ENCODE results near the gene TACSTD2. TPM values are rescaled to one million over a fixed set of nuclear protein-coding genes. Genes with fewer than 3 reads are reported as not detected.

Gene TACSTD2
- total RNA-seq, 1 experiment from 2014 or later, result 1.2 TPM

- no peak overlapping the region for H3K4me2 ChIP-seq (ENCODE audit: insufficient read depth, insufficient read length, low read length)
- no peak overlapping the region for H3T11ph ChIP-seq (ENCODE audit: low read length)
- H3K36me3 Mint-ChIP-seq (ENCODE audit: insufficient read depth in 1 of 3, low read depth in 3 of 3), result peaks cover 0 to 4% (median 0%) of the 10 kb centered on the region in 3 experiments; a peak in 1 of 7 replicates
- H2BK5ac ChIP-seq (ENCODE audit: insufficient read length, low read length), result no peak overlapping the region
- no peak overlapping the region for H3K4ac ChIP-seq (ENCODE audit: low read depth, low read length)
- no peak overlapping the region for H2BK120ac ChIP-seq (ENCODE audit: low read depth, low read length, poor library complexity, severe bottlenecking)
- H4K20me1 ChIP-seq (ENCODE audit: control insufficient read depth, insufficient read depth, insufficient read length), result no peaks in the 10 kb centered on the region
- H3K27ac ChIP-seq (ENCODE audit: insufficient read length, low read depth, low read length), result no peak overlapping the region
- no peaks in the 10 kb centered on the region for H3K9me3 ChIP-seq (ENCODE audit: control insufficient read depth, low read depth, low read length)
- H3K4me1 ChIP-seq (ENCODE audit: insufficient read depth, low read length), result no peaks in the 10 kb centered on the region
- no peak overlapping the region for H3K14ac ChIP-seq (ENCODE audit: insufficient read depth, low read length)
- no peak overlapping the region for H2BK20ac ChIP-seq (ENCODE audit: low read depth, low read length, poor library complexity, severe bottlenecking)
- no peak overlapping the region for H3K18ac ChIP-seq (ENCODE audit: insufficient read length, low read depth, low read length)
- H2AK5ac ChIP-seq (ENCODE audit: insufficient read length, low read length), result no peak overlapping the region
- no peak overlapping the region for H4K91ac ChIP-seq (ENCODE audit: insufficient read length, low read depth, low read length)
- no peaks in the 10 kb centered on the region; a peak in 1 of 5 replicates for H3K9me3 Mint-ChIP-seq
- H2BK12ac ChIP-seq (ENCODE audit: insufficient read length, low read depth, low read length), result no peak overlapping the region
- no peak overlapping the region for H2AFZ ChIP-seq (ENCODE audit: low read length)
- no peak for DNase-seq
- no peak overlapping the region for H3K56ac ChIP-seq (ENCODE audit: insufficient read length, low read depth, low read length)
- H4K8ac ChIP-seq (replicated peaks; ENCODE audit: insufficient read length, low read depth, low read length), result no peak overlapping the region
- TF ChIP-seq CTCF (conservative IDR thresholded peaks at IDR 0.05), result no peak
- no peaks in the 10 kb centered on the region for H3K23me2 ChIP-seq (ENCODE audit: insufficient read length, low read depth, low read length, poor library complexity, severe bottlenecking)
- peaks cover 14 to 15% of the 10 kb centered on the region in 2 experiments for H3K4me1 Mint-ChIP-seq
- H3K27me3 Mint-ChIP-seq (ENCODE audit: low read depth), result peaks cover 3% of the 10 kb centered on the region
- H4K5ac ChIP-seq (ENCODE audit: insufficient read length, low read depth, low read length), result no peak overlapping the region
- H3K4me3 Mint-ChIP-seq, result no peak overlapping the region
- no peak overlapping the region for H3K9ac ChIP-seq (ENCODE audit: extremely low read depth, insufficient read length, low read length)
- H3K27me3 ChIP-seq (ENCODE audit: insufficient read depth, low read length), result no peaks in the 10 kb centered on the region
- H2BK15ac ChIP-seq (ENCODE audit: low read depth, low read length), result no peak overlapping the region
- no peaks in the 10 kb centered on the region for H3K79me1 ChIP-seq (ENCODE audit: insufficient read depth, low read depth, low read length, poor library complexity, severe bottlenecking)
- H3K27ac Mint-ChIP-seq, result no peak overlapping the region
- WGBS (ENCODE audit: extremely low coverage, insufficient read length, low lambda C conversion rate), result no CpG with 5 or more reads among the region's 1 CpG
- no peaks in the 10 kb centered on the region for H3K79me2 ChIP-seq (ENCODE audit: insufficient read depth, low read length)
- H3K23ac ChIP-seq (ENCODE audit: insufficient read length, low read depth, low read length), result no peak overlapping the region
Measured at GRCh38 chr1:58594546-58594945, 17.5 kb upstream of the TACSTD2 start.
